HepG2 (cell line): ENCODE measurements around the gene MAP3K3. TPM values are rescaled to one million over a fixed set of nuclear protein-coding genes. Genes with fewer than 3 reads are reported as not detected.
A peak's percentile ranks its signal among the peaks of the same experiment; 100 is the strongest.

Experiments used
- BRF2 ChIP-seq: sonication (generic); formaldehyde crosslinking; IDR thresholded peaks from 2 replicates; pipeline ENCODE4 v1.8.1; 2022; ENCODE audit warnings: mild to moderate bottlenecking, missing genetic modification reagents
- FOXC1 ChIP-seq: sonication (generic); formaldehyde crosslinking; IDR thresholded peaks from 2 replicates; pipeline ENCODE4 v1.8.0; 2022; ENCODE audit warnings: mild to moderate bottlenecking, missing genetic modification reagents, borderline replicate concordance
- HNRNPK ChIP-seq: fragments of 200-400 bp; formaldehyde crosslinking; IDR thresholded peaks from 2 replicates; pipeline ENCODE4 v1.6.1; 2018; ENCODE audit warnings: low read length, low read depth, moderate library complexity, mild to moderate bottlenecking; ENCODE audit not compliant: poor library complexity, severe bottlenecking
- HOXA5 ChIP-seq: sonication (generic); formaldehyde crosslinking; IDR thresholded peaks from 2 replicates; pipeline ENCODE4 v1.4.0; 2020; ENCODE audit warnings: missing genetic modification reagents
- JUNB ChIP-seq: sonication (generic); formaldehyde crosslinking; IDR thresholded peaks from 2 replicates; pipeline ENCODE4 v1.8.0; 2022; ENCODE audit warnings: missing genetic modification reagents, mild to moderate bottlenecking, borderline replicate concordance
- MAFK ChIP-seq, 2 experiments: IDR thresholded peaks in 1 of 2; conservative IDR thresholded peaks in 1 of 2; 2 replicates each; pipeline ENCODE4 v1.6.1; 2011; ENCODE audit warnings: improper control_type of control experiment in 2 of 2, low read length in 2 of 2
- MBD4 ChIP-seq: IDR thresholded peaks from 2 replicates; pipeline ENCODE4 v1.6.1; 2012; ENCODE audit warnings: low read length, inconsistent platforms, borderline replicate concordance
- NFIB ChIP-seq: sonication (generic); formaldehyde crosslinking; IDR thresholded peaks from 2 replicates; pipeline ENCODE4 v1.9.0; 2021; ENCODE audit warnings: missing genetic modification reagents, mild to moderate bottlenecking, borderline replicate concordance
- SP4 ChIP-seq: sonication (generic); formaldehyde crosslinking; IDR thresholded peaks from 2 replicates; pipeline ENCODE4 v1.8.1; 2023; ENCODE audit warnings: mild to moderate bottlenecking, missing genetic modification reagents
- SPEN ChIP-seq: sonication (generic); formaldehyde crosslinking; IDR thresholded peaks from 2 replicates; pipeline ENCODE4 v1.5.1; 2020; ENCODE audit warnings: low read depth, mild to moderate bottlenecking, missing genetic modification reagents
- ZBTB4 ChIP-seq: sonication (generic); formaldehyde crosslinking; IDR thresholded peaks from 2 replicates; pipeline ENCODE4 v1.4.0; 2020; ENCODE audit warnings: missing genetic modification reagents, mild to moderate bottlenecking, borderline replicate concordance
- ZBTB8A ChIP-seq: sonication (generic); formaldehyde crosslinking; IDR thresholded peaks from 2 replicates; pipeline ENCODE4 v1.4.0; 2020; ENCODE audit warnings: mild to moderate bottlenecking, low read depth, missing genetic modification reagents, borderline replicate concordance
- ZC3H4 ChIP-seq: sonication (generic); formaldehyde crosslinking; IDR thresholded peaks from 2 replicates; pipeline ENCODE4 v1.4.0; 2020; ENCODE audit warnings: missing genetic modification reagents, borderline replicate concordance
- ZFX ChIP-seq: sonication (generic); formaldehyde crosslinking; IDR thresholded peaks from 2 replicates; pipeline ENCODE4 v1.4.0; 2020; ENCODE audit warnings: mild to moderate bottlenecking, low read depth, missing genetic modification reagents, moderate library complexity
- ZNF333 ChIP-seq: sonication (generic); formaldehyde crosslinking; IDR thresholded peaks from 2 replicates; pipeline ENCODE4 v1.4.0; 2020; ENCODE audit warnings: mild to moderate bottlenecking, missing genetic modification reagents, borderline replicate concordance
- ZNF556 ChIP-seq: sonication (generic); formaldehyde crosslinking; IDR thresholded peaks from 2 replicates; pipeline ENCODE4 v1.4.0; 2020; ENCODE audit warnings: mild to moderate bottlenecking, missing genetic modification reagents, borderline replicate concordance
- ZNF598 ChIP-seq: sonication (generic); formaldehyde crosslinking; IDR thresholded peaks from 2 replicates; pipeline ENCODE4 v1.5.1; 2020; ENCODE audit warnings: mild to moderate bottlenecking, missing genetic modification reagents, borderline replicate concordance
- ZNF816 ChIP-seq: sonication (generic); formaldehyde crosslinking; IDR thresholded peaks from 2 replicates; pipeline ENCODE4 v1.8.0; 2022; ENCODE audit warnings: missing genetic modification reagents, mild to moderate bottlenecking, borderline replicate concordance
- polyA plus RNA-seq, 8 experiments: library from polyadenylated mRNA; depleted of rRNA in 3 of 8; stranded (reverse) in 7 of 8; unstranded in 1 of 8; fragments of >200 nt; fragmentation: Illumina TruSeq in 4 of 8; extraction: Trizol in 4 of 8; gene quantifications; 2 replicates each; pipeline versions ENCODE4 v1.2.1 to v1.2.3, GENCODE V29; 2011 to 2016; ENCODE audit warnings: low read depth in 4 of 8, missing spikeins in 1 of 8, mixed read lengths in 1 of 8; ENCODE audit not compliant: insufficient read depth in 1 of 8
- total RNA-seq, 5 experiments: library from RNA; depleted of rRNA; stranded (reverse); fragments of >200 nt; fragmentation: Illumina TruSeq; extraction: Trizol; gene quantifications; 2 replicates each; pipeline ENCODE4 v1.2.3, GENCODE V29; 2016; ENCODE audit warnings: low read depth in 1 of 5
- TF ChIP-seq, protein P1 (sequence below): sonication (generic); formaldehyde crosslinking; IDR thresholded peaks from 2 replicates; pipeline ENCODE4 v1.4.0; 2020; ENCODE audit warnings: missing genetic modification reagents, borderline replicate concordance

Gene MAP3K3
- total and polyA plus RNA-seq, 2 of the 13 experiments (the other 11 are each of a cell fraction or from before 2014, with no cell fraction given) = 17.7 to 21.8 TPM

GRCh38 chr17:63600569-63601438 is 21.4 kb upstream of the MAP3K3 start, which contains the start of gene TACO1 (continued):
- TF ChIP-seq ZNF556 (CRISPR knock-in tag) (peak; percentile 98), SPEN (CRISPR knock-in tag) (peak; percentile 99), MAFK (conservative IDR thresholded peaks at IDR 0.05 in 1 of 2, IDR thresholded peaks at IDR 0.05 in 1 of 2; ENCODE audit: low read length in 2 of 2) (no peak), NFIB (no peak), BRF2 (CRISPR knock-in tag) (peak; percentile 87; the same call in 1 of the 2 replicates), ZNF333 (CRISPR knock-in tag) (peak; percentile 79; the same call in 1 of the 2 replicates), ZNF816 (no peak; the same call in 1 of the 2 replicates), ZNF598 (CRISPR knock-in tag) (peak; percentile 90; the same call in 1 of the 2 replicates), HNRNPK (peak; percentile 34), ZBTB4 (CRISPR knock-in tag) (peak; percentile 93), ZC3H4 (CRISPR knock-in tag) (no peak; the same call in 1 of the 2 replicates), MBD4 (no peak), ZBTB8A (CRISPR knock-in tag) (peak; percentile 60; the same call in 1 of the 2 replicates), HOXA5 (CRISPR knock-in tag) (peak; percentile 99), ZFX (peak; percentile 98), FOXC1 (CRISPR knock-in tag) (peak; percentile 96; the same call in 1 of the 2 replicates), SP4 (CRISPR knock-in tag) (peak; percentile 77), JUNB (CRISPR knock-in tag) (no peak)
- TF ChIP-seq, protein P1, sequence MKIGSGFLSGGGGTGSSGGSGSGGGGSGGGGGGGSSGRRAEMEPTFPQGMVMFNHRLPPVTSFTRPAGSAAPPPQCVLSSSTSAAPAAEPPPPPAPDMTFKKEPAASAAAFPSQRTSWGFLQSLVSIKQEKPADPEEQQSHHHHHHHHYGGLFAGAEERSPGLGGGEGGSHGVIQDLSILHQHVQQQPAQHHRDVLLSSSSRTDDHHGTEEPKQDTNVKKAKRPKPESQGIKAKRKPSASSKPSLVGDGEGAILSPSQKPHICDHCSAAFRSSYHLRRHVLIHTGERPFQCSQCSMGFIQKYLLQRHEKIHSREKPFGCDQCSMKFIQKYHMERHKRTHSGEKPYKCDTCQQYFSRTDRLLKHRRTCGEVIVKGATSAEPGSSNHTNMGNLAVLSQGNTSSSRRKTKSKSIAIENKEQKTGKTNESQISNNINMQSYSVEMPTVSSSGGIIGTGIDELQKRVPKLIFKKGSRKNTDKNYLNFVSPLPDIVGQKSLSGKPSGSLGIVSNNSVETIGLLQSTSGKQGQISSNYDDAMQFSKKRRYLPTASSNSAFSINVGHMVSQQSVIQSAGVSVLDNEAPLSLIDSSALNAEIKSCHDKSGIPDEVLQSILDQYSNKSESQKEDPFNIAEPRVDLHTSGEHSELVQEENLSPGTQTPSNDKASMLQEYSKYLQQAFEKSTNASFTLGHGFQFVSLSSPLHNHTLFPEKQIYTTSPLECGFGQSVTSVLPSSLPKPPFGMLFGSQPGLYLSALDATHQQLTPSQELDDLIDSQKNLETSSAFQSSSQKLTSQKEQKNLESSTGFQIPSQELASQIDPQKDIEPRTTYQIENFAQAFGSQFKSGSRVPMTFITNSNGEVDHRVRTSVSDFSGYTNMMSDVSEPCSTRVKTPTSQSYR (CRISPR knock-in tag) = peak; percentile 44; the same call in 1 of the 2 replicates
